Thyroid gland (tissue), 4 donors: ENCODE measurements around the gene KCTD13.
"Not testable (repeated sequence)": the region's sequence is repeated elsewhere in the genome, so short reads cannot be mapped to it uniquely, and the experiment has no call there.

Experiments used
- CTCF ChIP-seq, 6 experiments: fragments of 200-600 bp in 3 of 6; fragments of 450-650 bp in 3 of 6; sonication (generic) in 3 of 6; IDR thresholded peaks; one replicate each; pipeline ENCODE4 v1.5.1; 2016 to 2019; ENCODE audit warnings: antibody characterized with exemption in 6 of 6, mild to moderate bottlenecking in 2 of 6, inconsistent platforms in 1 of 6, moderate library complexity in 1 of 6
- POLR2A ChIP-seq, 2 donors: fragments of 450-650 bp; IDR thresholded peaks; one replicate each; pipeline ENCODE4 v1.6.1; 2017; ENCODE audit warnings: antibody characterized with exemption in 2 of 2, mild to moderate bottlenecking in 2 of 2, moderate library complexity in 1 of 2

DNA sequence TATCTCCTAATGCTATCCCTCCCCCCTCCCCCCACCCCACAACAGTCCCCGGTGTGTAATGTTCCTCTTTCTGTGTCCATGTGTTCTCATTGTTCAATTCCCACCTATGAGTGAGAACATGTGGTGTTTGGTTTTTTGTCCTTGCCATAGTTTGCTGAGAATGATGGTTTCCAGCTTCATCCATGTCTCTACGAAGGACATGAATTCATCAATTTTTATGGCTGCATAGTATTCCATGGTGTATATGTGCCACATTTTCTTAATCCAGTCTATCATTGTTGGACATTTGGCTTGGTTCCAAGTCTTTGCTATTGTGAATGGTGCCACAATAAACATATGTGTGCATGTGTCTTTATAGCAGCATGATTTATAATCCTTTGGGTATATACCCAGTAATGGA lies 5.7 kb upstream of the KCTD13 start:
- TF ChIP-seq CTCF, POLR2A (IDR thresholded peaks at IDR 0.05): not testable (repeated sequence)
